ENCODE results near the gene SNAP25.

- TF ChIP-seq CTCF (IDR thresholded peaks at IDR 0.05; ENCODE audit: low read length) = no peak
- TF ChIP-seq EZH2phosphoT487 (IDR thresholded peaks at IDR 0.05; ENCODE audit: low read length) = no peak
These were observed 120.0 kb downstream of the SNAP25 start for GRCh38 chr20:10338426-10339180.
